Ascending aorta (tissue), 2 donors: ENCODE measurements around the gene SH3RF3. TPM values are rescaled to one million over a fixed set of nuclear protein-coding genes. Genes with fewer than 3 reads are reported as not detected.

Experiments used
- DNase-seq, 2 donors: peaks; one replicate each; pipeline ENCODE4 v3.0.0-alpha.2; 2019; ENCODE audit warnings: low spot score in 2 of 2
- H3K27ac ChIP-seq, 2 donors: fragments of 200-600 bp; sonication (generic); one replicate each; pipeline ENCODE4 v1.5.1; 2016 to 2017; ENCODE audit warnings: mild to moderate bottlenecking in 1 of 2
- H3K27me3 ChIP-seq: fragments of 200-600 bp; sonication (generic); one replicate; pipeline ENCODE4 v1.5.1; 2017
- H3K36me3 ChIP-seq, 2 donors: fragments of 200-600 bp; sonication (generic); one replicate each; pipeline ENCODE4 v1.5.1; 2016
- H3K4me1 ChIP-seq, 2 donors: fragments of 200-600 bp; sonication (generic); one replicate each; pipeline ENCODE4 v1.5.1; 2016 to 2017; ENCODE audit warnings: mild to moderate bottlenecking in 1 of 2
- H3K4me3 ChIP-seq, 2 donors: fragments of 200-600 bp; sonication (generic); one replicate each; pipeline ENCODE4 v1.5.1; 2016 to 2017; ENCODE audit warnings: mild to moderate bottlenecking in 1 of 2
- H3K9me3 ChIP-seq, 2 donors: fragments of 200-600 bp; sonication (generic); one replicate each; pipeline ENCODE4 v1.5.1; 2016
- CTCF ChIP-seq, 3 experiments: fragments of 200-600 bp in 2 of 3; fragments of 450-650 bp in 1 of 3; sonication (generic) in 2 of 3; IDR thresholded peaks; one replicate each; pipeline ENCODE4 v1.5.1; 2016 to 2019; ENCODE audit warnings: antibody characterized with exemption in 3 of 3, mild to moderate bottlenecking in 1 of 3, moderate library complexity in 1 of 3
- intact Hi-C: fragments of 100-400 bp; cut with DNase I; formaldehyde crosslinking; loops from one replicate; pipeline ENCODE4 v1.15.1; 2023
- total RNA-seq: library from RNA; depleted of rRNA; stranded (reverse); fragments of >200 nt; gene quantifications from one replicate; pipeline ENCODE4 v1.1.0, GENCODE V29; 2016

Gene SH3RF3
- total RNA-seq, 1 donor from 2014 or later = 53.5 TPM

GRCh38 chr2:109200616-109201464, 71.8 kb downstream of the SH3RF3 start:
- Histone ChIP-seq H3K4me1 (peaks cover 27 to 43% of the 10 kb centered on the region in 2 donors), H3K27ac (peak overlapping the region; percentile 75 to 81), H3K36me3 (no peaks in the 10 kb centered on the region), H3K4me3 (peak overlapping the region in 1 of 2 donors; percentile 42), H3K27me3 (no peaks in the 10 kb centered on the region), H3K9me3 (no peaks in the 10 kb centered on the region)
- intact Hi-C loops = loop anchor here (1.0 to 5.0 kb wide), 2 partner anchors 36 to 72 kb away; partner anchors contain the start of gene SH3RF3
- TF ChIP-seq CTCF (IDR thresholded peaks at IDR 0.05) = no peak
- DNase-seq = peak in 1 of 2 donors; percentile 58

- H3K27ac ChIP-seq = peak overlapping the region; percentile 75 to 81
- H3K27me3 ChIP-seq = no peaks in the 10 kb centered on the region
- no peaks in the 10 kb centered on the region for H3K9me3 ChIP-seq
- intact Hi-C loops = loop anchor here (1.0 to 5.0 kb wide), 2 partner anchors 36 to 72 kb away; partner anchors contain the start of gene SH3RF3
- H3K4me3 ChIP-seq = peak overlapping the region in 1 of 2 donors; percentile 42
- TF ChIP-seq CTCF (IDR thresholded peaks at IDR 0.05) = peak; percentile 30 to 51 (median 41)
- DNase-seq = peak in 1 of 2 donors; percentile 81
- no peaks in the 10 kb centered on the region for H3K36me3 ChIP-seq
- H3K4me1 ChIP-seq = peaks cover 20 to 34% of the 10 kb centered on the region in 2 donors
These were observed 72.7 kb downstream of the SH3RF3 start for GRCh38 chr2:109201465-109202327.

- DNase-seq = no peak
- Histone ChIP-seq H3K27me3 (no peaks in the 10 kb centered on the region), H3K4me1 (peaks cover 16 to 27% of the 10 kb centered on the region in 2 donors), H3K27ac (peak overlapping the region; percentile 75 to 81), H3K4me3 (no peak overlapping the region), H3K36me3 (no peaks in the 10 kb centered on the region), H3K9me3 (no peaks in the 10 kb centered on the region)
- intact Hi-C loops = loop anchor here (5.0 kb wide), 1 partner anchor 35 kb away; no protein-coding TSS in a partner anchor
- no peak for TF ChIP-seq CTCF (IDR thresholded peaks at IDR 0.05)
These were observed 73.5 kb downstream of the SH3RF3 start for GRCh38 chr2:109202486-109202885.

GRCh38 chr2:109203246-109204011, 74.4 kb downstream of the SH3RF3 start:
- no peak for TF ChIP-seq CTCF (IDR thresholded peaks at IDR 0.05)
- H3K4me1 ChIP-seq = peaks cover 9 to 19% of the 10 kb centered on the region in 2 donors
- H3K27me3 ChIP-seq = no peaks in the 10 kb centered on the region
- H3K4me3 ChIP-seq = no peak overlapping the region
- no peaks in the 10 kb centered on the region for H3K36me3 ChIP-seq
- DNase-seq = peak in 1 of 2 donors; percentile 55
- no peak overlapping the region for H3K27ac ChIP-seq
- intact Hi-C loops = loop anchor here (5.0 kb wide), 1 partner anchor 34 kb away; no protein-coding TSS in a partner anchor
- peaks cover 0 to 4% of the 10 kb centered on the region in 2 donors for H3K9me3 ChIP-seq

- H3K36me3 ChIP-seq = no peaks in the 10 kb centered on the region
- H3K27ac ChIP-seq = no peak overlapping the region
- peak in 1 of 2 donors; percentile 21 for DNase-seq
- intact Hi-C loops = loop anchor here (5.0 kb wide), 1 partner anchor 33 kb away; no protein-coding TSS in a partner anchor
- H3K4me1 ChIP-seq = peaks cover 13 to 27% of the 10 kb centered on the region in 2 donors
- H3K9me3 ChIP-seq = peaks cover 0 to 5% of the 10 kb centered on the region in 2 donors
- no peaks in the 10 kb centered on the region for H3K27me3 ChIP-seq
- TF ChIP-seq CTCF (IDR thresholded peaks at IDR 0.05) = no peak
- no peak overlapping the region for H3K4me3 ChIP-seq
These were observed 75.4 kb downstream of the SH3RF3 start for GRCh38 chr2:109204412-109204811.
